WTC11 (cell line): ENCODE data around the gene MT1H. TPM values are rescaled to one million over a fixed set of nuclear protein-coding genes. Genes with fewer than 3 reads are reported as not detected.
A peak's percentile ranks its signal among the peaks of the same experiment; 100 is the strongest.
"Not testable (repeated sequence)": the region's sequence is repeated elsewhere in the genome, so short reads cannot be mapped to it uniquely, and the experiment has no call there.

Experiments
- ATAC-seq: fragments of 200-7000 bp; cut with Tn5 transposase; 2 replicates; pipeline ENCODE4 v1.10.0; 2021; ENCODE audit warnings: mild to moderate bottlenecking, moderate library complexity
- CTCF ChIA-PET: fragments of 300-600 bp; sonication (Branson Sonifier 250); formaldehyde crosslinking; loops from one replicate; lab custom pipeline; 2021; ENCODE audit warnings: antibody characterized with exemption; lab: Charles Lee
- POLR2A ChIA-PET: fragments of 350-600 bp; sonication (Branson Sonifier 250); formaldehyde crosslinking; loops from one replicate; lab custom pipeline; 2021; ENCODE audit warnings: antibody characterized with exemption; lab: Charles Lee
- DNase-seq: peaks from one replicate; pipeline ENCODE4 v3.0.0; 2021; ENCODE audit warnings: low spot score
- H3K27ac Mint-ChIP-seq: 2 replicates; pipeline ENCODE4 v1.8.0; 2021; ENCODE audit warnings: mixed read lengths
- H3K27me3 Mint-ChIP-seq: 2 replicates; pipeline ENCODE4 v1.8.0; 2021; ENCODE audit warnings: low read depth, mild to moderate bottlenecking, moderate library complexity, mixed read lengths
- H3K36me3 Mint-ChIP-seq: 2 replicates; pipeline ENCODE4 v1.8.0; 2021; ENCODE audit warnings: mixed read lengths
- H3K4me1 Mint-ChIP-seq: 2 replicates; pipeline ENCODE4 v1.8.0; 2022; ENCODE audit warnings: mixed read lengths
- H3K4me3 Mint-ChIP-seq: 2 replicates; pipeline ENCODE4 v1.8.0; 2021; ENCODE audit warnings: mild to moderate bottlenecking, moderate library complexity, mixed read lengths
- H3K9me3 Mint-ChIP-seq: 2 replicates; pipeline ENCODE4 v1.8.0; 2021; ENCODE audit warnings: mixed read lengths
- AR ChIP-seq: fragments of 250-450 bp; sonication (Bioruptor Pico); IDR thresholded peaks from 2 replicates; pipeline ENCODE4 v1.9.0; 2021; ENCODE audit warnings: mild to moderate bottlenecking
- ATF3 ChIP-seq: sonication (generic); formaldehyde crosslinking; conservative IDR thresholded peaks from 2 replicates; pipeline ENCODE4 v1.8.1; 2022; ENCODE audit warnings: mild to moderate bottlenecking, missing genetic modification reagents
- E2F4 ChIP-seq: sonication (generic); formaldehyde crosslinking; IDR thresholded peaks from 2 replicates; pipeline ENCODE4 v1.8.1; 2022; ENCODE audit warnings: low read depth, mild to moderate bottlenecking, moderate library complexity, missing genetic modification reagents, borderline replicate concordance
- FOXK1 ChIP-seq: sonication (generic); formaldehyde crosslinking; IDR thresholded peaks from 2 replicates; pipeline ENCODE4 v1.8.0; 2022; ENCODE audit warnings: mild to moderate bottlenecking, moderate library complexity, missing genetic modification reagents
- IRF2 ChIP-seq: sonication (generic); formaldehyde crosslinking; IDR thresholded peaks from 2 replicates; pipeline ENCODE4 v1.8.0; 2022; ENCODE audit warnings: low read depth, missing genetic modification reagents, borderline replicate concordance
- NFYB ChIP-seq: sonication (generic); formaldehyde crosslinking; conservative IDR thresholded peaks from 2 replicates; pipeline ENCODE4 v1.8.0; 2022; ENCODE audit warnings: low read depth, missing genetic modification reagents
- NR2C2 ChIP-seq: sonication (generic); formaldehyde crosslinking; IDR thresholded peaks from 2 replicates; pipeline ENCODE4 v1.8.0; 2022; ENCODE audit warnings: mild to moderate bottlenecking, missing genetic modification reagents
- PRDM15 ChIP-seq: sonication (generic); formaldehyde crosslinking; IDR thresholded peaks from 2 replicates; pipeline ENCODE4 v1.8.0; 2022; ENCODE audit warnings: missing genetic modification reagents
- SMAD3 ChIP-seq: sonication (generic); formaldehyde crosslinking; IDR thresholded peaks from 2 replicates; pipeline ENCODE4 v1.8.0; 2022; ENCODE audit warnings: missing genetic modification reagents, mild to moderate bottlenecking, borderline replicate concordance
- ZNF121 ChIP-seq: sonication (generic); formaldehyde crosslinking; IDR thresholded peaks from 2 replicates; pipeline ENCODE4 v1.8.0; 2023; ENCODE audit warnings: missing genetic modification reagents
- ZNF317 ChIP-seq: sonication (generic); formaldehyde crosslinking; IDR thresholded peaks from 2 replicates; pipeline ENCODE4 v1.8.1; 2023; ENCODE audit warnings: low read depth, mild to moderate bottlenecking, moderate library complexity, missing genetic modification reagents, borderline replicate concordance
- total RNA-seq: library from RNA; stranded (reverse); gene quantifications from 3 replicates; pipeline ENCODE4 v1.2.3, GENCODE V29; 2021

The MT1H gene
- total RNA-seq, 1 experiment from 2014 or later, result 122 TPM

- H3K36me3 Mint-ChIP-seq, result peaks cover 2% of the 10 kb centered on the region; the same call in 1 of the 2 replicates
- no peak overlapping the region for H3K27ac Mint-ChIP-seq
- no peak overlapping the region for H3K4me3 Mint-ChIP-seq
- ChIA-PET POLR2A (no interaction called here), CTCF (interaction anchor here (0.6 kb wide), 1 partner anchor 31 kb away, joined by 3 read pairs; the partner anchor contains the start of gene MT3)
- no peak for TF ChIP-seq ZNF317
- TF ChIP-seq ATF3 (CRISPR knock-in tag), result no peak
- TF ChIP-seq ZNF121, result no peak
- no peak for TF ChIP-seq NR2C2 (CRISPR knock-in tag)
- TF ChIP-seq SMAD3 (CRISPR knock-in tag), result no peak
- TF ChIP-seq FOXK1, result no peak
- TF ChIP-seq NFYB (CRISPR knock-in tag), result no peak
- no peak for TF ChIP-seq AR
- no peak for TF ChIP-seq IRF2 (CRISPR knock-in tag)
- no peak for TF ChIP-seq E2F4 (CRISPR knock-in tag)
- no peak for TF ChIP-seq PRDM15
- H3K9me3 Mint-ChIP-seq, result peaks cover 8% of the 10 kb centered on the region; the same call in 1 of the 2 replicates
- ATAC-seq (no peak), DNase-seq (no peak)
- peaks cover 98% of the 10 kb centered on the region for H3K27me3 Mint-ChIP-seq
- peaks cover 54% of the 10 kb centered on the region for H3K4me1 Mint-ChIP-seq
Measured at GRCh38 chr16:56620339-56620897, 49.2 kb upstream of the MT1H start.

- Mint-ChIP-seq H3K4me1 (peaks cover 62% of the 10 kb centered on the region), H3K4me3 (peak overlapping the region; percentile 1; the same call in 1 of the 2 replicates), H3K27me3 (peaks cover 98% of the 10 kb centered on the region)
- ATAC-seq, H3K27ac Mint-ChIP-seq, POLR2A ChIA-PET, DNase-seq, H3K36me3 Mint-ChIP-seq, H3K9me3 Mint-ChIP-seq: not testable (repeated sequence)
- CTCF ChIA-PET, result interaction anchor here (1.0 to 1.5 kb wide), 2 partner anchors 21 to 106 kb away, joined by 3 to 4 read pairs; no protein-coding TSS in a partner anchor
Measured at GRCh38 chr16:56621665-56622445, 47.8 kb upstream of the MT1H start.

GRCh38 chr16:56623184-56623583 lies 46.4 kb upstream of the MT1H start:
- CTCF ChIA-PET, result interaction anchor here (0.8 kb wide), 1 partner anchor 53 kb away, joined by 3 read pairs; no protein-coding TSS in a partner anchor
- not testable (repeated sequence) for ATAC-seq, H3K27ac Mint-ChIP-seq, DNase-seq, H3K9me3 Mint-ChIP-seq, H3K4me3 Mint-ChIP-seq, H3K36me3 Mint-ChIP-seq
- Mint-ChIP-seq H3K27me3 (peaks cover 98% of the 10 kb centered on the region), H3K4me1 (peaks cover 59% of the 10 kb centered on the region)
- POLR2A ChIA-PET, result interaction anchor here (0.5 to 0.7 kb wide), 2 partner anchors 10 to 45 kb away, joined by 3 read pairs; no protein-coding TSS in a partner anchor
